ENCODE results near the gene SDK2.

SDK2 gene

GRCh38 chr17:73400915-73401545 lies 243.2 kb downstream of the SDK2 start:
- no peak for DNase-seq (ENCODE audit: low read depth in 2 of 3, low spot score in 2 of 3)

- no peak for DNase-seq (ENCODE audit: low read depth in 2 of 3, low spot score in 2 of 3)
These were observed 245.2 kb downstream of the SDK2 start for GRCh38 chr17:73399056-73399455.

- DNase-seq (ENCODE audit: low read depth in 2 of 3, low spot score in 2 of 3), result no peak
These were observed 246.2 kb downstream of the SDK2 start for GRCh38 chr17:73397856-73398540.

GRCh38 chr17:73397278-73397826 lies 246.9 kb downstream of the SDK2 start:
- no peak for DNase-seq (ENCODE audit: low read depth in 2 of 3, low spot score in 2 of 3)

- DNase-seq (ENCODE audit: low read depth in 2 of 3, low spot score in 2 of 3), result no peak
These were observed 247.6 kb downstream of the SDK2 start for GRCh38 chr17:73396431-73397277.

GRCh38 chr17:73394512-73395450 lies 249.5 kb downstream of the SDK2 start:
- DNase-seq (ENCODE audit: low read depth in 2 of 3, low spot score in 2 of 3), result no peak

- no peak for DNase-seq (ENCODE audit: low read depth in 2 of 3, low spot score in 2 of 3)
These were observed 250.3 kb downstream of the SDK2 start for GRCh38 chr17:73393962-73394361.

- no peak for DNase-seq (ENCODE audit: low read depth in 2 of 3, low spot score in 2 of 3)
These were observed 250.9 kb downstream of the SDK2 start for GRCh38 chr17:73393381-73393780.

GRCh38 chr17:73391331-73392265 lies 252.6 kb downstream of the SDK2 start:
- DNase-seq (ENCODE audit: low read depth in 2 of 3, low spot score in 2 of 3), result no peak

GRCh38 chr17:73390851-73391250 lies 253.4 kb downstream of the SDK2 start:
- no peak for DNase-seq (ENCODE audit: low read depth in 2 of 3, low spot score in 2 of 3)

- no peak for DNase-seq (ENCODE audit: low read depth in 2 of 3, low spot score in 2 of 3)
These were observed 254.0 kb downstream of the SDK2 start for GRCh38 chr17:73390221-73390620.

- no peak for DNase-seq (ENCODE audit: low read depth in 2 of 3, low spot score in 2 of 3)
These were observed 254.8 kb downstream of the SDK2 start for GRCh38 chr17:73389411-73389810.

- DNase-seq (ENCODE audit: low read depth in 2 of 3, low spot score in 2 of 3), result no peak
These were observed 255.7 kb downstream of the SDK2 start for GRCh38 chr17:73388578-73388905.

- DNase-seq (ENCODE audit: low read depth in 2 of 3, low spot score in 2 of 3), result no peak
These were observed 256.3 kb downstream of the SDK2 start for GRCh38 chr17:73387746-73388577.

- DNase-seq (ENCODE audit: low read depth in 2 of 3, low spot score in 2 of 3), result no peak
These were observed 257.7 kb downstream of the SDK2 start for GRCh38 chr17:73386561-73386960.

- no peak for DNase-seq (ENCODE audit: low read depth in 2 of 3, low spot score in 2 of 3)
These were observed 259.3 kb downstream of the SDK2 start for GRCh38 chr17:73384926-73385325.

GRCh38 chr17:73380439-73381106 lies 263.7 kb downstream of the SDK2 start:
- no peak for DNase-seq (ENCODE audit: low read depth in 2 of 3, low spot score in 2 of 3)

- no peak for DNase-seq (ENCODE audit: low read depth in 2 of 3, low spot score in 2 of 3)
These were observed 264.4 kb downstream of the SDK2 start for GRCh38 chr17:73379826-73380225.

Data from activated CD8-positive, alpha-beta memory T cell treated with anti-CD3 and anti-CD28 coated beads for 48 hours (primary cell).